Lung (tissue), 12 donors: ENCODE results near the gene SLC44A4. TPM values are rescaled to one million over a fixed set of nuclear protein-coding genes. Genes with fewer than 3 reads are reported as not detected.

Source experiments
- ATAC-seq: fragments of 200-7000 bp; cut with Tn5 transposase; one replicate; pipeline ENCODE4 v1.9.1; 2020; ENCODE audit warnings: moderate number of reproducible peaks; ENCODE audit not compliant: insufficient read depth, low FRiP score
- DNase-seq, 3 donors: peaks; one replicate each; pipeline ENCODE4 v3.0.0-alpha.2; 2013 to 2017
- H3K27ac ChIP-seq, 2 donors: one replicate each; pipeline ENCODE4 v1.5.1; 2013; ENCODE audit warnings: mild to moderate bottlenecking in 2 of 2, moderate library complexity in 2 of 2, control low read depth in 1 of 2, inconsistent platforms in 1 of 2, low read depth in 1 of 2, low read length in 1 of 2
- H3K27me3 ChIP-seq, 3 donors: one replicate each; pipeline ENCODE4 v1.5.1; 2013; ENCODE audit warnings: low read length in 2 of 3; ENCODE audit not compliant: control insufficient read depth in 3 of 3, insufficient read depth in 3 of 3
- H3K36me3 ChIP-seq, 4 donors: one replicate each; pipeline ENCODE4 v1.5.1; 2013; ENCODE audit warnings: low read length in 4 of 4, mild to moderate bottlenecking in 1 of 4, moderate library complexity in 1 of 4; ENCODE audit not compliant: control insufficient read depth in 4 of 4, insufficient read depth in 4 of 4
- H3K4me1 ChIP-seq, 5 donors: one replicate each; pipeline ENCODE4 v1.5.1; 2013; ENCODE audit warnings: low read length in 5 of 5, mild to moderate bottlenecking in 2 of 5, moderate library complexity in 1 of 5; ENCODE audit not compliant: control insufficient read depth in 5 of 5, insufficient read depth in 5 of 5
- H3K4me3 ChIP-seq: one replicate; pipeline ENCODE4 v1.5.1; 2013; ENCODE audit warnings: mild to moderate bottlenecking, control low read depth, moderate library complexity
- H3K9ac ChIP-seq, 2 donors: one replicate each; pipeline ENCODE4 v1.5.1; 2013; ENCODE audit warnings: low read length in 2 of 2, control low read depth in 1 of 2; ENCODE audit not compliant: insufficient read depth in 1 of 2
- H3K9me3 ChIP-seq, 4 donors: one replicate each; pipeline ENCODE4 v1.5.1; 2013; ENCODE audit warnings: low read length in 3 of 4, mild to moderate bottlenecking in 1 of 4, moderate library complexity in 1 of 4; ENCODE audit not compliant: control insufficient read depth in 4 of 4, insufficient read depth in 3 of 4
- WGBS, 2 donors: extraction: QIAGEN DNeasy Blood & Tissue Kit; methylation state at CpG; one replicate each; pipeline ENCODE4 v1.1.7; 2013; 5-methylcytosine and 5-hydroxymethylcytosine counted together
- polyA plus RNA-seq, 2 donors: library from polyadenylated mRNA; stranded (reverse); fragments of 200-250 nt; gene quantifications; one replicate each; pipeline ENCODE4 v1.2.1, GENCODE V29; 2013
- total RNA-seq, 2 donors: library from RNA; depleted of rRNA in 1 of 2; stranded (reverse); fragments of >200 nt in 1 of 2; gene quantifications; one replicate each; pipeline ENCODE4 v1.2.1, GENCODE V29; 2014 to 2021
- TF ChIP-seq, protein P1 (sequence below): IDR thresholded peaks from 2 replicates; pipeline ENCODE4 v1.5.1; 2012; ENCODE audit warnings: mild to moderate bottlenecking; ENCODE audit errors: control extremely low read depth, extremely low read depth
- donor health status: control.
- donor health status: control.
- donor health status: Bipolar disorder and iron deficiency.
- donor health status: healthy.
- donor health status: DM: yes; HTN: yes; CAD: no.

The SLC44A4 gene
- total and polyA plus RNA-seq, 4 donors, result 22.2 to 121 (median 49.7) TPM

DNA sequence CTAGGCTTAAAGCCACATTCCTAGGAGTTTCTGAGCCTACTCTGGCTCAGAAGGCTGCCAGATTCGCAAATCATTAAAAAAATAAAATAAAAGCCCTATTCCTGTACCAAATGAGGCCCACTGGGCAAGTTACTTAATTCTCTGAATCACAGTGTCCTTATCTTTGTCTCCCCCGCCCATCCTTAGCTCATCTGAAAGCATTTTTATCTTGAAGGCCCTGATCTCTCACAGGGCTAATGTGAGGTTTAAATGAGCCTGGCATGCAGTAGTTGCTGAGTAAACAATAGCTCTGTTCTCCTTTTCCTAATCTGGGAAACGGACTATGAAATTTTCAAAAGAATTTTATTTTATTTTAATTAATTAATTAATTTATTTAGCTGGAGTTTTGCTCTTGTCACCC is 25.2 kb upstream of the SLC44A4 start:
- peaks cover 0 to 3% (median 3%) of the 10 kb centered on the region in 3 donors for H3K27me3 ChIP-seq
- no peak overlapping the region for H3K4me3 ChIP-seq
- 70 to 90% methylated on average over 3 of the region's 3 CpGs for WGBS, 2 donors
- no peak overlapping the region for H3K9ac ChIP-seq
- H3K36me3 ChIP-seq, result no peaks in the 10 kb centered on the region
- TF ChIP-seq, protein P1, sequence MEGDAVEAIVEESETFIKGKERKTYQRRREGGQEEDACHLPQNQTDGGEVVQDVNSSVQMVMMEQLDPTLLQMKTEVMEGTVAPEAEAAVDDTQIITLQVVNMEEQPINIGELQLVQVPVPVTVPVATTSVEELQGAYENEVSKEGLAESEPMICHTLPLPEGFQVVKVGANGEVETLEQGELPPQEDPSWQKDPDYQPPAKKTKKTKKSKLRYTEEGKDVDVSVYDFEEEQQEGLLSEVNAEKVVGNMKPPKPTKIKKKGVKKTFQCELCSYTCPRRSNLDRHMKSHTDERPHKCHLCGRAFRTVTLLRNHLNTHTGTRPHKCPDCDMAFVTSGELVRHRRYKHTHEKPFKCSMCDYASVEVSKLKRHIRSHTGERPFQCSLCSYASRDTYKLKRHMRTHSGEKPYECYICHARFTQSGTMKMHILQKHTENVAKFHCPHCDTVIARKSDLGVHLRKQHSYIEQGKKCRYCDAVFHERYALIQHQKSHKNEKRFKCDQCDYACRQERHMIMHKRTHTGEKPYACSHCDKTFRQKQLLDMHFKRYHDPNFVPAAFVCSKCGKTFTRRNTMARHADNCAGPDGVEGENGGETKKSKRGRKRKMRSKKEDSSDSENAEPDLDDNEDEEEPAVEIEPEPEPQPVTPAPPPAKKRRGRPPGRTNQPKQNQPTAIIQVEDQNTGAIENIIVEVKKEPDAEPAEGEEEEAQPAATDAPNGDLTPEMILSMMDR, result no peak
- H3K9me3 ChIP-seq, result no peaks in the 10 kb centered on the region
- peaks cover 0 to 25% (median 5%) of the 10 kb centered on the region in 5 donors for H3K4me1 ChIP-seq
- H3K27ac ChIP-seq, result no peak overlapping the region
- ATAC-seq, result no peak
- no peak for DNase-seq

DNA sequence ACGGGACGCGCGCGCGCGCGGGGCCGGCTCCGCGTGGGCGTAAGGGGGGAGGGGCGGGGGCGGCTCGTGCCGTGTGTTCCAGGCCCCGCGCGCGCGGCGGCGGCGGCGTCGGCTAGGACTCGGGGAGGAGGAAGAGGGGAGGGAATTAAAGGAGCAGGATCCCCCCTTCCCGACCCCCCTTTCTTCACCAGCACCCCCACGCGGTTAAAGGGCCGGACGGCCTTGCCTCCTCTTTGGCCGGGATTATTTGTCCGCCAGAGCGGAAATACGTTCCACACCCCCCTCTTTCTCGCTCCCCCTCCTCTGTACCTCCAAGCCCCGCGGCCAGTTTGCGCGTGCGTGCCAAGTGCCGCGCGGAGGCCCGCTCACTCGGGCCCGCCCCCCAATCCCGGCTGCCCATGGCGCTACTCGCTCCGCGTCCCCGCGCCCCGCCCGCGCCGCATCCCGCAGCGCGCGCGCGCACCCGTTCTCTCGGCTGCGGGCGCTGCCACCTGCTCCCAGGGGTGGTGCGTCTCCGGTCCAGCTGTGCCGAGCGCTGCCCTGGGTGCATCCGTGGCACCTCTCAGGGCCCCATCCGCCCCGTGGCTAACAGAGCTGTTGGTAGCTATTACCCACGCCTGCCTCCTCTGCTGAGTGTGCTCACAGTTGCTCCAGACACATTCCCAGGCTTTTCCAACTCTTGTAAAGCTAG is 23.3 kb upstream of the SLC44A4 start, which contains the start of gene ZBTB12:
ZBTB12 (minus strand) TSS at position 134 of the 691 bp plus-strand sequence. CDS start 781 bp downstream, outside the sequence.
- H3K27me3 ChIP-seq, result peaks cover 0 to 3% (median 3%) of the 10 kb centered on the region in 3 donors
- no peaks in the 10 kb centered on the region for H3K36me3 ChIP-seq
- TF ChIP-seq, protein P1, result no peak
- peaks cover 0 to 36% (median 9%) of the 10 kb centered on the region in 5 donors for H3K4me1 ChIP-seq
- peak within 1 kb of the TSS; percentile 11 to 64 for H3K9ac ChIP-seq
- H3K4me3 ChIP-seq, result peak within 1 kb of the TSS; percentile 55
- 0 to 1% methylated on average over 54 to 77 of the region's 77 CpGs for WGBS, 2 donors
- ATAC-seq (peak; percentile 79), DNase-seq (peak; percentile 98 to 100 (median 99))
- H3K9me3 ChIP-seq, result no peaks in the 10 kb centered on the region
- H3K27ac ChIP-seq, result peak within 1 kb of the TSS; percentile 63 to 80

DNA sequence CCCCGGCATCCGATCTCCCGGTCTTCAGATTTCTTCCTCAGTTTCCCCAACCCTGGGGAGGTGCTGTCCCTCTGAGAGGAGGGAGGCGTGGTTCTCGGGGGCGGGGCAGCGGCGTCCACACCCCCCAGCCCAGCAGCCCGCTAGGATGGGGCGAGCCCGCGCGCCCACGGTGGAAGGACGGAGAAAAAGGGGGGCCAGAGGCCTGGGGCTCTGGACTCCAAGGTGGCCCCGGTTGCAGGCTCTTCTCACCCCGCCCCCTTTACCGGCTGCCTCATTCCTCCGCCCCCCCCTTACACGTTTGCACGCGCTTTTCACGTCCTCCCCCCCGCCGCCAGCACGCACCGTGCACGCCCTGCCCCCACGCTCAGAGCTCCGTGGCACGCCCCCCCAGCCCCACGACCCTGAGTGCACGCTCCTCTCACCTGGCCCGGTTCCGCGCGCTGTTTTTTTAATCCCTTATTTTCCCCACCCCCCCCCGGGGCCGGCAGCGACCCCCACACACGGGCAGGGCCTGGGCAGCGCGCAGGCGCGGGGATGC is 22.7 kb upstream of the SLC44A4 start:
- Histone ChIP-seq H3K4me3 (peak overlapping the region; percentile 30), H3K27ac (peak overlapping the region; percentile 12 to 63), H3K9ac (no peak overlapping the region), H3K4me1 (peaks cover 0 to 39% (median 9%) of the 10 kb centered on the region in 5 donors), H3K36me3 (no peaks in the 10 kb centered on the region), H3K9me3 (no peaks in the 10 kb centered on the region), H3K27me3 (peaks cover 0 to 3% (median 3%) of the 10 kb centered on the region in 3 donors)
- TF ChIP-seq, protein P1, result no peak
- DNase-seq (peak; percentile 56 to 57 (median 56)), ATAC-seq (no peak)
- 0 to 2% methylated on average over 37 to 43 of the region's 45 CpGs for WGBS, 2 donors
